Measurements from ENCODE around the gene ATG14.
"Not testable (repeated sequence)": the region's sequence is repeated elsewhere in the genome, so short reads cannot be mapped to it uniquely, and the experiment has no call there.

The ATG14 gene, protein sequence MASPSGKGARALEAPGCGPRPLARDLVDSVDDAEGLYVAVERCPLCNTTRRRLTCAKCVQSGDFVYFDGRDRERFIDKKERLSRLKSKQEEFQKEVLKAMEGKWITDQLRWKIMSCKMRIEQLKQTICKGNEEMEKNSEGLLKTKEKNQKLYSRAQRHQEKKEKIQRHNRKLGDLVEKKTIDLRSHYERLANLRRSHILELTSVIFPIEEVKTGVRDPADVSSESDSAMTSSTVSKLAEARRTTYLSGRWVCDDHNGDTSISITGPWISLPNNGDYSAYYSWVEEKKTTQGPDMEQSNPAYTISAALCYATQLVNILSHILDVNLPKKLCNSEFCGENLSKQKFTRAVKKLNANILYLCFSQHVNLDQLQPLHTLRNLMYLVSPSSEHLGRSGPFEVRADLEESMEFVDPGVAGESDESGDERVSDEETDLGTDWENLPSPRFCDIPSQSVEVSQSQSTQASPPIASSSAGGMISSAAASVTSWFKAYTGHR

DNA sequence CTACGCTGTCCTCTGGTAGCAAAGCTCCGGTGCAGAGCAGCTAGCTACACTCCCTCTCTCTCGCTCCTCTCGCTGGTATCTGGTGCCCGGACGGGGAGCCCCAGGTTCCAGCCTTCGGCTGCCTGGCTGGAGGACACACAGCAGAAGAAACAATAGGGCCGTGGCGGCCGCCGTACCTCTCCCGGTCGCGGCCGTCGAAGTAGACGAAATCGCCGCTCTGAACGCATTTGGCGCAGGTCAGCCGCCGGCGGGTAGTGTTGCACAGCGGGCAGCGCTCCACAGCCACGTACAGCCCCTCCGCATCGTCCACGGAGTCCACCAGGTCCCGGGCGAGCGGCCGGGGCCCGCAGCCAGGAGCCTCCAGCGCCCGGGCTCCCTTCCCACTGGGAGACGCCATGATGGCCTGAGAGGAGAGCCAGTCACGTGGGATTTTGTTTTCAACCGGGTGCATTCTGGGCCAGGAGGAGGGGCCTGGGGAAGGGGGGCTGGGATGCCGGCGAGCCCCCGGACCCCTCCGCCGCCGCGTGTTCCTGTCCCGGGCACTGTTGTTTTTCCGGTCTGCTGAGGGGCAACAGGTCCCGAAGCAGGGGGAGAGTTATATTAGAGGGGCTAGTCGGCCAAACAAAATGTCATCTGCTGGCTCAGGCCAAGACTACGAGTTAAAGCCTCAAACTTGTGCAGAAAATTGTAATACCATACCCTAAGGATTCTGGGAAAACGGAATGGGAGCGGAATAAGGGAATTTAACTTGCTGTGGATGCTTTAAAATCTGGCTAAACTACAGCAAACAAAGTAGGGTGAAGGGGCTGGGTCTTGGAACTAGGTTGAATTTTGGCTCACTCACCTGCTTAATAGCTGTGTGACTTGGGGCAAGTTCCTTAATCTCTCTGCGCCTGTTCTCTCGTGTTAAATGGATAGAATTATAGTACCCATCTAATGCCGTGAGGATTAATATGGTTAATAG, at the start of gene ATG14:
TSS of gene ATG14 (minus strand) at position 405 of the 964 bp plus-strand sequence. CDS start at position 397, 8 bp downstream.
- no peaks in the 10 kb centered on the region for H3K9me3 ChIP-seq (ENCODE audit: low read depth, low read length)
- H3K9ac ChIP-seq (ENCODE audit: insufficient read length), result peak within 1 kb of the TSS; percentile 90
- peak within 1 kb of the TSS; percentile 96 for H3K4me3 ChIP-seq
- H3K27ac ChIP-seq, result peak within 1 kb of the TSS; percentile 80
- no peaks in the 10 kb centered on the region; the same call in 1 of the 2 replicates for H3K36me3 ChIP-seq (ENCODE audit: insufficient read depth, low read length)
- DNase-seq (ENCODE audit: low read depth, low spot score), result no peak
- TF ChIP-seq POLR2AphosphoS5 (IDR thresholded peaks at IDR 0.05; ENCODE audit: borderline replicate concordance, low read depth, low read length) (peak; percentile 86), FOXP2 (optimal IDR thresholded peaks at IDR 0.05; ENCODE audit: control extremely low read depth, extremely low read length, insufficient read depth) (peak; percentile 23), EZH2 (IDR thresholded peaks at IDR 0.05) (no peak)

GRCh38 chr14:55458800-55459515, 47.3 kb upstream of the ATG14 start:
- Histone ChIP-seq H3K36me3 (ENCODE audit: insufficient read depth, low read length) (no peaks in the 10 kb centered on the region), H3K27ac (no peak overlapping the region), H3K9ac (ENCODE audit: insufficient read length) (no peak overlapping the region), H3K9me3 (ENCODE audit: low read depth, low read length) (no peaks in the 10 kb centered on the region), H3K4me3 (no peak overlapping the region)
- TF ChIP-seq POLR2AphosphoS5 (IDR thresholded peaks at IDR 0.05; ENCODE audit: borderline replicate concordance, low read depth, low read length) (no peak), FOXP2 (optimal IDR thresholded peaks at IDR 0.05; ENCODE audit: control extremely low read depth, extremely low read length, insufficient read depth) (no peak), EZH2 (IDR thresholded peaks at IDR 0.05) (no peak)
- no peak for DNase-seq (ENCODE audit: low read depth, low spot score)

DNA sequence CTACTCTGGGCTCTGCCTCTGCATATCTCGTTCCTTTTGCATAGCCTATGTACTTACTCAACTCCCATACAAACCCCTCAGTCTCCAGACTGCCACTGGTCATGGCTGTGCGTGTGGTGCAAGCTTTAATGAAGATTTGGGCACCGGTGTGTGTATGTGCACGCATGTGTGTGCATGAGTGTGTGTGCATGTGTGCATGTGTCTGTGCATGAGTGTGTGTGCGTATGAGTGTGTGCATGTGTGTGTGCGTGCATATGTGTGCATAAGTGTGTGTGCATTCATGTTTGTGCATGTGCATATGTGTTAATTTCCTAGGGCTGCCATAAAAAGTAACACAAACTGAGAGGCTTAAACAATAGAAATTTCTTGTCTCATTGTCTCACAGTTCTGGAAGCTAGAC, 45.9 kb upstream of the ATG14 start:
- TF ChIP-seq POLR2AphosphoS5 (IDR thresholded peaks at IDR 0.05; ENCODE audit: borderline replicate concordance, low read depth, low read length) (no peak), FOXP2 (optimal IDR thresholded peaks at IDR 0.05; ENCODE audit: control extremely low read depth, extremely low read length, insufficient read depth) (no peak), EZH2 (IDR thresholded peaks at IDR 0.05) (no peak)
- Histone ChIP-seq H3K36me3 (ENCODE audit: insufficient read depth, low read length) (no peaks in the 10 kb centered on the region), H3K27ac (no peak overlapping the region), H3K9ac (ENCODE audit: insufficient read length) (no peak overlapping the region), H3K9me3 (ENCODE audit: low read depth, low read length) (no peaks in the 10 kb centered on the region), H3K4me3 (no peak overlapping the region)
- DNase-seq (ENCODE audit: low read depth, low spot score), result no peak

- DNase-seq (ENCODE audit: low read depth, low spot score); H3K9ac ChIP-seq (ENCODE audit: insufficient read length); H3K4me3 ChIP-seq; H3K9me3 ChIP-seq (ENCODE audit: low read depth, low read length); H3K36me3 ChIP-seq (ENCODE audit: insufficient read depth, low read length); H3K27ac ChIP-seq: not testable (repeated sequence)
Observed at GRCh38 chr14:55456411-55456810, 44.8 kb upstream of the ATG14 start.

GRCh38 chr14:55454264-55455002, 42.8 kb upstream of the ATG14 start:
- no peaks in the 10 kb centered on the region for H3K36me3 ChIP-seq (ENCODE audit: insufficient read depth, low read length)
- peak overlapping the region; percentile 82 for H3K27ac ChIP-seq
- TF ChIP-seq FOXP2 (optimal IDR thresholded peaks at IDR 0.05; ENCODE audit: control extremely low read depth, extremely low read length, insufficient read depth) (no peak), POLR2AphosphoS5 (IDR thresholded peaks at IDR 0.05; ENCODE audit: borderline replicate concordance, low read depth, low read length) (peak; percentile 35; the same call in 1 of the 2 replicates), EZH2 (IDR thresholded peaks at IDR 0.05) (no peak)
- peak overlapping the region; percentile 4 for H3K9ac ChIP-seq (ENCODE audit: insufficient read length)
- peak overlapping the region; percentile 58 for H3K4me3 ChIP-seq
- peak; percentile 87 for DNase-seq (ENCODE audit: low read depth, low spot score)
- H3K9me3 ChIP-seq (ENCODE audit: low read depth, low read length), result no peaks in the 10 kb centered on the region

- H3K36me3 ChIP-seq (ENCODE audit: insufficient read depth, low read length), result no peaks in the 10 kb centered on the region
- H3K4me3 ChIP-seq, result no peak overlapping the region
- DNase-seq (ENCODE audit: low read depth, low spot score), result no peak
- H3K9me3 ChIP-seq (ENCODE audit: low read depth, low read length), result no peaks in the 10 kb centered on the region
- H3K27ac ChIP-seq, result no peak overlapping the region
- no peak overlapping the region for H3K9ac ChIP-seq (ENCODE audit: insufficient read length)
- TF ChIP-seq EZH2 (IDR thresholded peaks at IDR 0.05) (no peak), POLR2AphosphoS5 (IDR thresholded peaks at IDR 0.05; ENCODE audit: borderline replicate concordance, low read depth, low read length) (no peak), FOXP2 (optimal IDR thresholded peaks at IDR 0.05; ENCODE audit: control extremely low read depth, extremely low read length, insufficient read depth) (no peak)
Observed at GRCh38 chr14:55451950-55452349, 40.3 kb upstream of the ATG14 start.

DNA sequence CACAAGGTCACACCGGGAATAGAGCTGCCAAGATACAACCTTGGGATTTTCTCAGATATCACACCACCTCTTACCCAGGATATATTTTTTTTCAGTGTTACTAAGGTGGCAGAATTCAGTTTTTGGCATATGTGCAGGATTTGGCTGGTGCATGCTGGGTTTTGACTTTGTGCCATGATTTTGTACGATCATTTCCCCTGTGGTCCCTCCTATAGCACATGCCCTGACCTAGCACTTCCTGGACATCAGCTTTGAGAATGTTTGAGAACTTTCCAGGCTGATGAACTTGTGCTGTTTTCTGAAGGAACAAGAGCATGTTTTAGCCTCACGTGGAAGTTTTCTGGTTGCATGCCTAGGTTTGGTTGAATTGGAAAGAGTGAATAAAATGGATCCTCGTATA, 39.8 kb upstream of the ATG14 start:
- no peaks in the 10 kb centered on the region for H3K36me3 ChIP-seq (ENCODE audit: insufficient read depth, low read length)
- no peak overlapping the region for H3K4me3 ChIP-seq
- no peak for DNase-seq (ENCODE audit: low read depth, low spot score)
- no peak overlapping the region for H3K9ac ChIP-seq (ENCODE audit: insufficient read length)
- no peaks in the 10 kb centered on the region for H3K9me3 ChIP-seq (ENCODE audit: low read depth, low read length)
- no peak overlapping the region for H3K27ac ChIP-seq
- no peak for TF ChIP-seq EZH2 (IDR thresholded peaks at IDR 0.05)
- TF ChIP-seq POLR2AphosphoS5 (IDR thresholded peaks at IDR 0.05; ENCODE audit: borderline replicate concordance, low read depth, low read length), result no peak
- TF ChIP-seq FOXP2 (optimal IDR thresholded peaks at IDR 0.05; ENCODE audit: control extremely low read depth, extremely low read length, insufficient read depth), result no peak
